OCI-LY1 (cell line): ENCODE results near the gene PDLIM4.

Experiments used
- H2AFZ ChIP-seq: fragments of 200-600 bp; sonication (generic), shearing (Covaris generic); 2 replicates; pipeline ENCODE4 v1.6.0; 2014; ENCODE audit warnings: antibody characterized with exemption, mild to moderate bottlenecking, low read length
- H3F3A ChIP-seq: fragments of 200-600 bp; sonication (generic), shearing (Covaris generic); 2 replicates; pipeline ENCODE4 v1.6.0; 2014; ENCODE audit warnings: mild to moderate bottlenecking, antibody characterized with exemption, low read length, moderate library complexity; ENCODE audit not compliant: insufficient read depth
- H3K27ac ChIP-seq: fragments of 200-600 bp; sonication (generic); 2 replicates; pipeline ENCODE4 v1.5.1; 2014; ENCODE audit warnings: low read length, mixed run types, mild to moderate bottlenecking, low read depth; ENCODE audit not compliant: poor library complexity, severe bottlenecking
- H3K27me3 ChIP-seq: fragments of 200-600 bp; sonication (generic); 2 replicates; pipeline ENCODE4 v1.6.0; 2014; ENCODE audit warnings: antibody characterized with exemption, mild to moderate bottlenecking, low read length, moderate library complexity; ENCODE audit not compliant: insufficient read depth
- H3K36me3 ChIP-seq: fragments of 200-600 bp; sonication (generic); 2 replicates; pipeline ENCODE4 v1.6.1; 2014; ENCODE audit warnings: mild to moderate bottlenecking, antibody characterized with exemption, low read length, moderate library complexity, mixed read lengths; ENCODE audit not compliant: insufficient read depth
- H3K4me1 ChIP-seq: fragments of 200-600 bp; sonication (generic); 2 replicates; pipeline ENCODE4 v1.5.1; 2014; ENCODE audit warnings: mild to moderate bottlenecking, low read length, moderate library complexity; ENCODE audit not compliant: insufficient read depth, severe bottlenecking
- H3K4me2 ChIP-seq: fragments of 200-600 bp; sonication (generic), shearing (Covaris generic); 2 replicates; pipeline ENCODE4 v1.6.1; 2014; ENCODE audit warnings: low read length
- H3K4me3 ChIP-seq: fragments of 200-600 bp; sonication (generic); 2 replicates; pipeline ENCODE4 v1.5.1; 2014; ENCODE audit warnings: low read length, low read depth, mild to moderate bottlenecking, mixed read lengths; ENCODE audit not compliant: poor library complexity, severe bottlenecking
- H3K79me2 ChIP-seq: fragments of 200-600 bp; shearing (Covaris generic); 2 replicates; pipeline ENCODE4 v1.6.1; 2016; ENCODE audit warnings: mixed run types, low read length, mixed read lengths; ENCODE audit not compliant: insufficient read depth
- H3K9ac ChIP-seq: fragments of 200-600 bp; sonication (generic), shearing (Covaris generic); 2 replicates; pipeline ENCODE4 v1.6.1; 2014; ENCODE audit warnings: mild to moderate bottlenecking, low read length, mixed read lengths
- H3K9me2 ChIP-seq: fragments of 200-600 bp; sonication (generic), shearing (Covaris generic); 2 replicates; pipeline ENCODE4 v1.6.1; 2014; ENCODE audit warnings: low read depth, mild to moderate bottlenecking, low read length, mixed read lengths
- H3K9me3 ChIP-seq: fragments of 200-600 bp; shearing (Covaris generic); 2 replicates; pipeline ENCODE4 v1.6.1; 2014; ENCODE audit warnings: low read length, mixed read lengths
- H4K20me1 ChIP-seq: fragments of 200-600 bp; sonication (generic), shearing (Covaris generic); 2 replicates; pipeline ENCODE4 v1.6.0; 2016; ENCODE audit warnings: mild to moderate bottlenecking, low read length; ENCODE audit not compliant: insufficient read depth
- EZH2 ChIP-seq: fragments of 200-600 bp; sonication (generic), shearing (Covaris generic); IDR thresholded peaks from 2 replicates; pipeline ENCODE4 v1.8.0; 2017; ENCODE audit warnings: borderline replicate concordance, mixed run types, mild to moderate bottlenecking, antibody characterized with exemption, low read length, moderate library complexity, mixed read lengths
- TF ChIP-seq, protein P1 (sequence below): fragments of 200-600 bp; sonication (generic), shearing (Covaris generic); IDR thresholded peaks from 2 replicates; pipeline ENCODE4 v1.5.1; 2017; ENCODE audit warnings: mild to moderate bottlenecking, antibody characterized with exemption, low read length, moderate library complexity, mixed read lengths

PDLIM4 gene

GRCh38 chr5:132319975-132320374 lies 62.5 kb downstream of the PDLIM4 start:
- no peak overlapping the region for H3K9ac ChIP-seq
- H3K4me1 ChIP-seq = no peaks in the 10 kb centered on the region
- H3K4me2 ChIP-seq = no peak overlapping the region
- H2AFZ ChIP-seq = no peak overlapping the region
- no peaks in the 10 kb centered on the region for H3K79me2 ChIP-seq
- H3K27ac ChIP-seq = no peak overlapping the region
- no peak overlapping the region for H3K4me3 ChIP-seq
- no peaks in the 10 kb centered on the region for H4K20me1 ChIP-seq
- no peaks in the 10 kb centered on the region for H3K27me3 ChIP-seq
- no peak for TF ChIP-seq EZH2
- TF ChIP-seq, protein P1, sequence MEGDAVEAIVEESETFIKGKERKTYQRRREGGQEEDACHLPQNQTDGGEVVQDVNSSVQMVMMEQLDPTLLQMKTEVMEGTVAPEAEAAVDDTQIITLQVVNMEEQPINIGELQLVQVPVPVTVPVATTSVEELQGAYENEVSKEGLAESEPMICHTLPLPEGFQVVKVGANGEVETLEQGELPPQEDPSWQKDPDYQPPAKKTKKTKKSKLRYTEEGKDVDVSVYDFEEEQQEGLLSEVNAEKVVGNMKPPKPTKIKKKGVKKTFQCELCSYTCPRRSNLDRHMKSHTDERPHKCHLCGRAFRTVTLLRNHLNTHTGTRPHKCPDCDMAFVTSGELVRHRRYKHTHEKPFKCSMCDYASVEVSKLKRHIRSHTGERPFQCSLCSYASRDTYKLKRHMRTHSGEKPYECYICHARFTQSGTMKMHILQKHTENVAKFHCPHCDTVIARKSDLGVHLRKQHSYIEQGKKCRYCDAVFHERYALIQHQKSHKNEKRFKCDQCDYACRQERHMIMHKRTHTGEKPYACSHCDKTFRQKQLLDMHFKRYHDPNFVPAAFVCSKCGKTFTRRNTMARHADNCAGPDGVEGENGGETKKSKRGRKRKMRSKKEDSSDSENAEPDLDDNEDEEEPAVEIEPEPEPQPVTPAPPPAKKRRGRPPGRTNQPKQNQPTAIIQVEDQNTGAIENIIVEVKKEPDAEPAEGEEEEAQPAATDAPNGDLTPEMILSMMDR = no peak
- H3F3A ChIP-seq = no peaks in the 10 kb centered on the region
- no peaks in the 10 kb centered on the region for H3K36me3 ChIP-seq
- H3K9me2 ChIP-seq = no peaks in the 10 kb centered on the region
- H3K9me3 ChIP-seq = no peaks in the 10 kb centered on the region

- Histone ChIP-seq H3K9me3 (no peaks in the 10 kb centered on the region), H2AFZ (no peak overlapping the region), H3K4me3 (no peak overlapping the region), H4K20me1 (no peaks in the 10 kb centered on the region), H3K9me2 (no peaks in the 10 kb centered on the region), H3K4me2 (no peak overlapping the region), H3K36me3 (no peaks in the 10 kb centered on the region), H3K4me1 (no peaks in the 10 kb centered on the region), H3K27ac (no peak overlapping the region), H3K27me3 (no peaks in the 10 kb centered on the region), H3K79me2 (no peaks in the 10 kb centered on the region), H3F3A (no peaks in the 10 kb centered on the region), H3K9ac (no peak overlapping the region)
- no peak for TF ChIP-seq EZH2
- TF ChIP-seq, protein P1 = no peak
Observed at GRCh38 chr5:132321109-132321721, 63.7 kb downstream of the PDLIM4 start.

GRCh38 chr5:132322266-132322665 lies 64.8 kb downstream of the PDLIM4 start:
- Histone ChIP-seq H3K4me1 (no peaks in the 10 kb centered on the region), H4K20me1 (no peaks in the 10 kb centered on the region), H3F3A (no peaks in the 10 kb centered on the region), H3K9me2 (no peaks in the 10 kb centered on the region), H3K27me3 (no peaks in the 10 kb centered on the region), H2AFZ (no peak overlapping the region), H3K9ac (no peak overlapping the region), H3K79me2 (no peaks in the 10 kb centered on the region), H3K36me3 (no peaks in the 10 kb centered on the region), H3K4me2 (no peak overlapping the region), H3K27ac (no peak overlapping the region), H3K4me3 (no peak overlapping the region), H3K9me3 (no peaks in the 10 kb centered on the region)
- TF ChIP-seq, protein P1 = no peak
- no peak for TF ChIP-seq EZH2
